Neutrophil (primary cell): ENCODE measurements around the gene NTM.

Experiments used
- H3K27ac ChIP-seq: fragments of 200-600 bp; sonication (generic); 2 replicates; pipeline ENCODE4 v1.5.1; 2016; ENCODE audit warnings: mild to moderate bottlenecking, moderate library complexity
- H3K27me3 ChIP-seq: fragments of 200-600 bp; sonication (generic); 2 replicates; pipeline ENCODE4 v1.6.0; 2016; ENCODE audit warnings: mild to moderate bottlenecking
- H3K36me3 ChIP-seq: fragments of 200-600 bp; sonication (generic); 2 replicates; pipeline ENCODE4 v1.5.1; 2017
- H3K4me1 ChIP-seq, 2 experiments: fragments of 200-600 bp in 1 of 2; sonication (generic) in 1 of 2; 1 replicate in 1 of 2; 2 replicates in 1 of 2; pipeline versions ENCODE4 v1.5.1 to v1.6.1; 2013 to 2016; ENCODE audit warnings: low read depth in 1 of 2, low read length in 1 of 2, mild to moderate bottlenecking in 1 of 2, moderate library complexity in 1 of 2; ENCODE audit not compliant: control insufficient read depth in 1 of 2, insufficient read depth in 1 of 2
- H3K4me3 ChIP-seq, 2 experiments: fragments of 200-600 bp in 1 of 2; sonication (generic) in 1 of 2; 1 replicate in 1 of 2; 2 replicates in 1 of 2; pipeline ENCODE4 v1.5.1; 2013 to 2016; ENCODE audit warnings: low read depth in 1 of 2, low read length in 1 of 2, mild to moderate bottlenecking in 1 of 2, moderate library complexity in 1 of 2
- H3K9me3 ChIP-seq: fragments of 200-600 bp; sonication (generic); 2 replicates; pipeline ENCODE4 v1.5.1; 2016
- CTCF ChIP-seq: fragments of 200-600 bp; sonication (generic); IDR thresholded peaks from 2 replicates; pipeline ENCODE4 v1.5.1; 2016; ENCODE audit warnings: antibody characterized with exemption

The NTM gene

GRCh38 chr11:131658414-131658813 is 288.0 kb downstream of the NTM start:
- no peak for TF ChIP-seq CTCF
- H3K4me3 ChIP-seq, result no peak overlapping the region
- H3K36me3 ChIP-seq, result no peaks in the 10 kb centered on the region
- no peaks in the 10 kb centered on the region for H3K27me3 ChIP-seq
- no peaks in the 10 kb centered on the region for H3K4me1 ChIP-seq
- no peaks in the 10 kb centered on the region for H3K9me3 ChIP-seq
- no peak overlapping the region for H3K27ac ChIP-seq

DNA sequence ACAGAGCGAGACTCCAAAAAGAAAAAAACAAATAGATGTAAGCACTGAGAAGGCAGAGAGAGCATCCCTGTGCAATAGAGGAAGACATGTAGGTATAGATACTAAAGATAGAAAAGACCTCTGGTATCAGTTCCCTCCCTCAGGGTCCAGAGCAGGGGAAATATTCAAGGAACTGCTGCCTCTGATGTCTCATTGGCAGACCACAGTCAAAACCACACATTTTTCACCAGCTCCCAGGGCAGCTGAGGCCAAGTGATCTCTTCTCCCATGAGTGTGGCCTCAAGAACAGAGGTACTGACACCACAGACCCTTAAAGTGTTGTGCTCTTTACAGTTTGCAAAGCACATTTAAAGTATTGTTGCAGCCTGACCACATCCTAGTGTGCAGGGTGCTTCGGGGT is 288.5 kb downstream of the NTM start:
- no peaks in the 10 kb centered on the region for H3K4me1 ChIP-seq
- no peak for TF ChIP-seq CTCF
- no peaks in the 10 kb centered on the region for H3K9me3 ChIP-seq
- H3K36me3 ChIP-seq, result no peaks in the 10 kb centered on the region
- H3K4me3 ChIP-seq, result no peak overlapping the region
- no peaks in the 10 kb centered on the region for H3K27me3 ChIP-seq
- H3K27ac ChIP-seq, result no peak overlapping the region

GRCh38 chr11:131659931-131660330 is 289.5 kb downstream of the NTM start:
- Histone ChIP-seq H3K27me3 (no peaks in the 10 kb centered on the region), H3K4me3 (no peak overlapping the region), H3K36me3 (no peaks in the 10 kb centered on the region), H3K9me3 (no peaks in the 10 kb centered on the region), H3K4me1 (no peaks in the 10 kb centered on the region), H3K27ac (no peak overlapping the region)
- TF ChIP-seq CTCF, result no peak

DNA sequence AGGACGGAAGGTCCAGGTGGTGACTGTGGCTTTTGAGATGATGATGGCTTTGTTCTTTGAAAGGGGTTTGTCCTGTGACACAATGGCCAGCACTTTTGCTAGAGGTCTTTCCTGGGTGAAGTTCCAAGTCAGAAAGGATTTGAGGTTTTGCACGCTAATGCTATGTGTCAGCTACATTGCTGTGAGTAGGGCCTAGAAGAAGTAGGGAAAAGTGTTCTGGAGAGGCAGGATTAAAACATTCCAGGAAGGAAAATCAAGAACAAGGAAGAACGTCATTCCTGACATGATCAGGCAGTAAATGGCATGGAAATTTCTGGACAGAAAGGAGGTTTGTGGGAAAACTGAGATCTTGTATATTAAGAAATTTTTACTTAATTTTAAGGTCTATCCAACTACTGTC is 290.7 kb downstream of the NTM start:
- H3K27me3 ChIP-seq, result no peaks in the 10 kb centered on the region
- no peak overlapping the region for H3K27ac ChIP-seq
- H3K4me3 ChIP-seq, result no peak overlapping the region
- H3K36me3 ChIP-seq, result no peaks in the 10 kb centered on the region
- TF ChIP-seq CTCF, result no peak
- H3K9me3 ChIP-seq, result no peaks in the 10 kb centered on the region
- no peaks in the 10 kb centered on the region for H3K4me1 ChIP-seq

- Histone ChIP-seq H3K36me3 (no peaks in the 10 kb centered on the region), H3K27me3 (no peaks in the 10 kb centered on the region), H3K4me1 (no peaks in the 10 kb centered on the region), H3K4me3 (no peak overlapping the region), H3K27ac (no peak overlapping the region), H3K9me3 (no peaks in the 10 kb centered on the region)
- no peak for TF ChIP-seq CTCF
These were observed 292.0 kb downstream of the NTM start for GRCh38 chr11:131662317-131662972.

DNA sequence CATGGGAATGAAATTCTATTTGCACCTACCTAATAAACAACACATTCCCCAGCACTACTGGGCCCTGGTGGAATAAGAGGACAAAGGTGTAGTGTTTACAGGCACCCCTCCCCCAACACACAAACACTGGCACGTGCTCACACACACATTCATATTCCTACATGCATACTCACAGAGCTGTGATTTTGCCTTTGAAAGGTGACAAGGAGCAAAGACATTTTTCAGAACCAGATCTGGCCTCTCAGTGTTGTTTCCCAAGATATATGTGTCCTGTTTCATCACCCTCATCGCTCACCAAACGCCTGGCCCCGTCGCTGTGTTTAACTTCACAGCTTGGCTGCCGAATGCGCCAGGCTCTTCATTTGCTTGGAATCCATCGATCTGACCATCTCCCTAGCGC is 292.6 kb downstream of the NTM start:
- no peak overlapping the region for H3K27ac ChIP-seq
- no peaks in the 10 kb centered on the region for H3K4me1 ChIP-seq
- no peak overlapping the region for H3K4me3 ChIP-seq
- H3K27me3 ChIP-seq, result no peaks in the 10 kb centered on the region
- H3K9me3 ChIP-seq, result no peaks in the 10 kb centered on the region
- TF ChIP-seq CTCF, result no peak
- H3K36me3 ChIP-seq, result no peaks in the 10 kb centered on the region
